ENCODE data around the gene COL12A1. TPM values are rescaled to one million over a fixed set of nuclear protein-coding genes. Genes with fewer than 3 reads are reported as not detected.

COL12A1 gene
- total RNA-seq, 1 experiment from 2014 or later, result 0.96 TPM

DNA sequence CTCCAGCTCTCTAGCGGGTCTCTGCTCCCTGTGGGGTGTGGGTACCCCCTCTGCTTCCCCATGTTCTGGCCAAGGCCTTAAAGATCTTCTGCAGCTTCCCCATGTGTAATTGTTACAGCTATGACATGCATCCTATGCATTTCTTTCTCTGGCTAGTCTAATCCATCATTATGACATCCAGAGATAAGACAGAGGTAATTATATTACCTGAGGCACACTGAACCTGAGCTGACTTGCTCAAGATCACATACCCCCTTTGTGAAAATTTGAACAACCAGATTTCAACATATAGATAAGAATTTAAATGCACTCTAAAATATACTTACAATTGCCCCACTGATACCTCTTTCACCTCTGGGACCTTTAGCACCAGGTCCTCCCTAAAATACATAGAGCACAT lies 102.4 kb downstream of the COL12A1 start:
- TF ChIP-seq, protein P1, sequence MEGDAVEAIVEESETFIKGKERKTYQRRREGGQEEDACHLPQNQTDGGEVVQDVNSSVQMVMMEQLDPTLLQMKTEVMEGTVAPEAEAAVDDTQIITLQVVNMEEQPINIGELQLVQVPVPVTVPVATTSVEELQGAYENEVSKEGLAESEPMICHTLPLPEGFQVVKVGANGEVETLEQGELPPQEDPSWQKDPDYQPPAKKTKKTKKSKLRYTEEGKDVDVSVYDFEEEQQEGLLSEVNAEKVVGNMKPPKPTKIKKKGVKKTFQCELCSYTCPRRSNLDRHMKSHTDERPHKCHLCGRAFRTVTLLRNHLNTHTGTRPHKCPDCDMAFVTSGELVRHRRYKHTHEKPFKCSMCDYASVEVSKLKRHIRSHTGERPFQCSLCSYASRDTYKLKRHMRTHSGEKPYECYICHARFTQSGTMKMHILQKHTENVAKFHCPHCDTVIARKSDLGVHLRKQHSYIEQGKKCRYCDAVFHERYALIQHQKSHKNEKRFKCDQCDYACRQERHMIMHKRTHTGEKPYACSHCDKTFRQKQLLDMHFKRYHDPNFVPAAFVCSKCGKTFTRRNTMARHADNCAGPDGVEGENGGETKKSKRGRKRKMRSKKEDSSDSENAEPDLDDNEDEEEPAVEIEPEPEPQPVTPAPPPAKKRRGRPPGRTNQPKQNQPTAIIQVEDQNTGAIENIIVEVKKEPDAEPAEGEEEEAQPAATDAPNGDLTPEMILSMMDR (conservative IDR thresholded peaks at IDR 0.05), result no peak
- Mint-ChIP-seq H3K9me3 (no peaks in the 10 kb centered on the region), H3K27me3 (ENCODE audit: low read depth) (no peaks in the 10 kb centered on the region), H3K4me1 (no peaks in the 10 kb centered on the region), H3K36me3 (ENCODE audit: insufficient read depth in 1 of 3, low read depth in 3 of 3) (no peaks in the 10 kb centered on the region), H3K27ac (no peak overlapping the region), H3K4me3 (no peak overlapping the region)
- Histone ChIP-seq H3K18ac (ENCODE audit: insufficient read length, low read depth, low read length) (no peak overlapping the region), H3K14ac (ENCODE audit: insufficient read depth, low read length) (no peak overlapping the region), H2BK15ac (ENCODE audit: low read depth, low read length) (no peak overlapping the region), H3K23ac (ENCODE audit: insufficient read length, low read depth, low read length) (no peak overlapping the region), H3K4me1 (ENCODE audit: insufficient read depth, low read length) (no peaks in the 10 kb centered on the region), H2BK120ac (ENCODE audit: low read depth, low read length, poor library complexity, severe bottlenecking) (no peak overlapping the region), H3K4me2 (ENCODE audit: insufficient read depth, insufficient read length, low read length) (no peak overlapping the region), H4K91ac (ENCODE audit: insufficient read length, low read depth, low read length) (no peak overlapping the region), H3T11ph (ENCODE audit: low read length) (no peak overlapping the region), H3K27me3 (ENCODE audit: insufficient read depth, low read length) (no peaks in the 10 kb centered on the region), H3K9ac (ENCODE audit: extremely low read depth, insufficient read length, low read length) (no peak overlapping the region), H4K20me1 (ENCODE audit: control insufficient read depth, insufficient read depth, insufficient read length) (no peaks in the 10 kb centered on the region), H3K79me1 (ENCODE audit: insufficient read depth, low read depth, low read length, poor library complexity, severe bottlenecking) (no peaks in the 10 kb centered on the region), H2AK5ac (ENCODE audit: insufficient read length, low read length) (no peak overlapping the region), H4K8ac (replicated peaks; ENCODE audit: insufficient read length, low read depth, low read length) (no peak overlapping the region), H2BK5ac (ENCODE audit: insufficient read length, low read length) (no peak overlapping the region), H2BK12ac (ENCODE audit: insufficient read length, low read depth, low read length) (no peak overlapping the region), H3K27ac (ENCODE audit: insufficient read length, low read depth, low read length) (no peak overlapping the region), H3K23me2 (ENCODE audit: insufficient read length, low read depth, low read length, poor library complexity, severe bottlenecking) (no peaks in the 10 kb centered on the region), H3K9me3 (ENCODE audit: control insufficient read depth, low read depth, low read length) (no peaks in the 10 kb centered on the region), H3K4ac (ENCODE audit: low read depth, low read length) (no peak overlapping the region), H3K79me2 (ENCODE audit: insufficient read depth, low read length) (no peaks in the 10 kb centered on the region; the same call in 1 of the 2 replicates), H3K56ac (ENCODE audit: insufficient read length, low read depth, low read length) (no peak overlapping the region), H2BK20ac (ENCODE audit: low read depth, low read length, poor library complexity, severe bottlenecking) (no peak overlapping the region), H4K5ac (ENCODE audit: insufficient read length, low read depth, low read length) (no peak overlapping the region), H2AFZ (ENCODE audit: low read length) (no peak overlapping the region)
- DNase-seq, result no peak
- no CpG with 5 or more reads among the region's 1 CpG for WGBS (ENCODE audit: extremely low coverage, insufficient read length, low lambda C conversion rate)

Data from H9 (cell line).